ENCODE measurements around the gene ITPR1. TPM values are rescaled to one million over a fixed set of nuclear protein-coding genes. Genes with fewer than 3 reads are reported as not detected.

The ITPR1 gene
- total and polyA plus RNA-seq, 3 experiments from 2014 or later = 14.9 to 85.8 (median 82.6) TPM

GRCh38 chr3:4711680-4711992 is 218.5 kb downstream of the ITPR1 start:
- Mint-ChIP-seq H3K27me3 (no peaks in the 10 kb centered on the region), H3K27ac (peak overlapping the region in 3 of 8 donors; percentile 0 to 19 (median 1)), H3K36me3 (peaks cover 3 to 78% (median 17%) of the 10 kb centered on the region in 3 donors), H3K4me1 (no peaks in the 10 kb centered on the region), H3K4me3 (no peak overlapping the region), H3K9me3 (no peaks in the 10 kb centered on the region)
- DNase-seq = no peak
- no peak overlapping the region for H3K4me3 ChIP-seq (ENCODE audit: low read length)
- ChIA-PET POLR2A (interaction anchor here (0.6 to 0.7 kb wide), 2 partner anchors 312 to 349 kb away, joined by 3 to 4 read pairs; no protein-coding TSS in a partner anchor), CTCF (interaction anchor here (0.6 to 4.5 kb wide), 52 partner anchors 9 to 413 kb away, joined by 3 to 103 read pairs (median 4); partner anchors contain the start of genes ARL8B and BHLHE40)
- peaks cover 16% of the 10 kb centered on the region for H3K36me3 ChIP-seq (ENCODE audit: insufficient read depth, low read length)
- no peak overlapping the region for H3K27ac ChIP-seq (ENCODE audit: low read depth, low read length)
- no peaks in the 10 kb centered on the region for H3K9me3 ChIP-seq (ENCODE audit: low read length)
- H3K27me3 ChIP-seq (ENCODE audit: insufficient read depth, low read length, poor library complexity, severe bottlenecking) = no peaks in the 10 kb centered on the region
- no peaks in the 10 kb centered on the region for H3K4me1 ChIP-seq (ENCODE audit: insufficient read depth, low read length)

DNA sequence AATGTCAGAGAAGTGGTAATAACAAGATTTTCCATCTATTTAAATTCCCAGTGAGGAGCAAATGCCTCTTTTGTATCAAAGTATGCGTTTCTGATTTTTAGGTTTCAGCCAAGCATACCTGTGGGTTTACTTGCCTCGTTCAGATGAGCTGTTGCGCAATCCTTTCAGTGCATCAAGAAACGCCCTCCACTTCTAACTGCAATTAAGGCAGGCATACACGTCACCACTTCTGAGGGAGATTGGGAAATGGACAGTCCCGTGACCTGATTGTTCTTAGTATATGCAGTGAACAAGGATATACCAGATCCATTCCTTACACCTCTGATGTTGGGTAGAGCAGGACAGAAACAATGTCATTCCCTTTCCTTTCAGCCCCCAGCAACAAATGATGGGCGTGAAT is 219.0 kb downstream of the ITPR1 start:
- POLR2A ChIA-PET = no interaction called here
- Mint-ChIP-seq H3K4me1 (no peaks in the 10 kb centered on the region), H3K27me3 (no peaks in the 10 kb centered on the region), H3K27ac (no peak overlapping the region), H3K36me3 (peaks cover 3 to 78% (median 16%) of the 10 kb centered on the region in 3 donors), H3K4me3 (no peak overlapping the region), H3K9me3 (no peaks in the 10 kb centered on the region)
- Histone ChIP-seq H3K9me3 (ENCODE audit: low read length) (no peaks in the 10 kb centered on the region), H3K4me3 (ENCODE audit: low read length) (no peak overlapping the region), H3K4me1 (ENCODE audit: insufficient read depth, low read length) (no peaks in the 10 kb centered on the region), H3K36me3 (ENCODE audit: insufficient read depth, low read length) (peaks cover 16% of the 10 kb centered on the region), H3K27ac (ENCODE audit: low read depth, low read length) (no peak overlapping the region), H3K27me3 (ENCODE audit: insufficient read depth, low read length, poor library complexity, severe bottlenecking) (no peaks in the 10 kb centered on the region)
- no peak for DNase-seq
- CTCF ChIA-PET = interaction anchor here (0.6 to 4.5 kb wide), 52 partner anchors 8 to 413 kb away, joined by 3 to 103 read pairs (median 4); partner anchors contain the start of genes ARL8B and BHLHE40

- Histone ChIP-seq H3K36me3 (ENCODE audit: insufficient read depth, low read length) (peaks cover 16% of the 10 kb centered on the region), H3K27me3 (ENCODE audit: insufficient read depth, low read length, poor library complexity, severe bottlenecking) (no peaks in the 10 kb centered on the region), H3K4me3 (ENCODE audit: low read length) (no peak overlapping the region), H3K27ac (ENCODE audit: low read depth, low read length) (no peak overlapping the region), H3K9me3 (ENCODE audit: low read length) (no peaks in the 10 kb centered on the region), H3K4me1 (ENCODE audit: insufficient read depth, low read length) (no peaks in the 10 kb centered on the region)
- POLR2A ChIA-PET = no interaction called here
- Mint-ChIP-seq H3K4me3 (no peak overlapping the region), H3K27me3 (no peaks in the 10 kb centered on the region), H3K36me3 (peaks cover 3 to 81% (median 19%) of the 10 kb centered on the region in 3 donors), H3K4me1 (no peaks in the 10 kb centered on the region), H3K9me3 (no peaks in the 10 kb centered on the region), H3K27ac (peak overlapping the region in 1 of 8 donors; percentile 70)
- CTCF ChIA-PET = interaction anchor here (1.0 to 2.4 kb wide), 4 partner anchors 13 to 343 kb away, joined by 3 to 9 read pairs (median 4); partner anchors contain the start of gene BHLHE40
- DNase-seq = no peak
Measured at GRCh38 chr3:4714045-4714444, 220.9 kb downstream of the ITPR1 start.

GRCh38 chr3:4716266-4716665 is 223.1 kb downstream of the ITPR1 start:
- ChIA-PET POLR2A (no interaction called here), CTCF (interaction anchor here (1.5 to 2.0 kb wide), 3 partner anchors 259 to 311 kb away, joined by 4 to 10 read pairs (median 4); no protein-coding TSS in a partner anchor)
- Mint-ChIP-seq H3K27ac (no peak overlapping the region), H3K9me3 (no peaks in the 10 kb centered on the region), H3K36me3 (peaks cover 1 to 83% (median 17%) of the 10 kb centered on the region in 3 donors), H3K4me3 (no peak overlapping the region), H3K4me1 (peaks cover 0 to 15% (median 2%) of the 10 kb centered on the region in 3 donors), H3K27me3 (no peaks in the 10 kb centered on the region)
- Histone ChIP-seq H3K27ac (ENCODE audit: low read depth, low read length) (no peak overlapping the region), H3K9me3 (ENCODE audit: low read length) (no peaks in the 10 kb centered on the region), H3K4me1 (ENCODE audit: insufficient read depth, low read length) (no peaks in the 10 kb centered on the region), H3K4me3 (ENCODE audit: low read length) (no peak overlapping the region), H3K27me3 (ENCODE audit: insufficient read depth, low read length, poor library complexity, severe bottlenecking) (no peaks in the 10 kb centered on the region), H3K36me3 (ENCODE audit: insufficient read depth, low read length) (peaks cover 16% of the 10 kb centered on the region)
- DNase-seq = no peak

DNA sequence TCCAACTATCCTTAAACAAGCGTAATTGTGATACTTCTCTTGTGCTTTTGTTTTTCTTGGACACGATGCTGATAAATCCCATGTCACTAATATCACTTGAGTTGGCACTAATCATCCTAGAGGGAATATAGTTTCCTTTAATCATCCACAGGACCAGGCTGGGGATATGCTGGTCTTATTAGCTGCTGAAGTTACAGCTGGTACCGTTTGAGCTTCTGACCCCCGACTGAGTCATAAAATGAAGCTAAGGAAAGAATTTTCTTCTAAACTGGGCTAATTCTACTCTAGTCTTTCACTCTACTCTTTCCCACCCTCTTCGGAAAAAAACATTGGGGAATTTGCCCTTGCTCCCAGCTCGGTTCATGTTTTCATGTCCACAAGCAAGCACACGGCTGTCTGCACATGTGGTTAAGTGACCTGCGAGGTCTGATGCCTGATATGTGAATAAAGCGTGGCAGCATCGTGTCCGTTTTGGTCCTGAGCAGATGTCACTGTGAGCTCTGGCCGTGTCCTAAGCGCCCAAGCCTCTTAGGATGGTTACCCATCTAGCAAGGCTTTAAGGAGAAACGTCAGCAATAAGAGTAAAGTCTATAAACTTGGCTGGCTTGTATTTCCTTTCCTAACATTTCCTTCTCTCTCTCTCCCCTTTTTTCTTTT is 223.7 kb downstream of the ITPR1 start:
- no peak overlapping the region for H3K27ac ChIP-seq (ENCODE audit: low read depth, low read length)
- H3K27me3 ChIP-seq (ENCODE audit: insufficient read depth, low read length, poor library complexity, severe bottlenecking) = no peaks in the 10 kb centered on the region
- H3K4me3 Mint-ChIP-seq = no peak overlapping the region
- peaks cover 14% of the 10 kb centered on the region for H3K36me3 ChIP-seq (ENCODE audit: insufficient read depth, low read length)
- no peaks in the 10 kb centered on the region for H3K27me3 Mint-ChIP-seq
- H3K27ac Mint-ChIP-seq = peak overlapping the region in 1 of 8 donors; percentile 63
- POLR2A ChIA-PET = no interaction called here
- H3K4me3 ChIP-seq (ENCODE audit: low read length) = no peak overlapping the region
- peaks cover 0 to 21% (median 2%) of the 10 kb centered on the region in 3 donors for H3K4me1 Mint-ChIP-seq
- H3K9me3 Mint-ChIP-seq = no peaks in the 10 kb centered on the region
- H3K36me3 Mint-ChIP-seq = peaks cover 0 to 83% (median 17%) of the 10 kb centered on the region in 3 donors
- CTCF ChIA-PET = interaction anchor here (1.5 to 2.0 kb wide), 3 partner anchors 259 to 310 kb away, joined by 4 to 10 read pairs (median 4); no protein-coding TSS in a partner anchor
- DNase-seq = no peak
- no peaks in the 10 kb centered on the region for H3K4me1 ChIP-seq (ENCODE audit: insufficient read depth, low read length)
- H3K9me3 ChIP-seq (ENCODE audit: low read length) = no peaks in the 10 kb centered on the region

- Mint-ChIP-seq H3K36me3 (peaks cover 0 to 78% (median 17%) of the 10 kb centered on the region in 3 donors), H3K4me3 (no peak overlapping the region), H3K9me3 (no peaks in the 10 kb centered on the region), H3K4me1 (peaks cover 0 to 26% (median 2%) of the 10 kb centered on the region in 3 donors), H3K27me3 (no peaks in the 10 kb centered on the region), H3K27ac (peak overlapping the region in 1 of 8 donors; percentile 63)
- Histone ChIP-seq H3K4me3 (ENCODE audit: low read length) (no peak overlapping the region), H3K36me3 (ENCODE audit: insufficient read depth, low read length) (peaks cover 9% of the 10 kb centered on the region), H3K27ac (ENCODE audit: low read depth, low read length) (no peak overlapping the region), H3K9me3 (ENCODE audit: low read length) (no peaks in the 10 kb centered on the region), H3K27me3 (ENCODE audit: insufficient read depth, low read length, poor library complexity, severe bottlenecking) (no peaks in the 10 kb centered on the region), H3K4me1 (ENCODE audit: insufficient read depth, low read length) (no peaks in the 10 kb centered on the region)
- POLR2A ChIA-PET = no interaction called here
- CTCF ChIA-PET = interaction anchor here (1.8 to 2.0 kb wide), 2 partner anchors 258 to 310 kb away, joined by 4 to 10 read pairs; no protein-coding TSS in a partner anchor
- no peak for DNase-seq
Measured at GRCh38 chr3:4717363-4717740, 224.2 kb downstream of the ITPR1 start.

DNA sequence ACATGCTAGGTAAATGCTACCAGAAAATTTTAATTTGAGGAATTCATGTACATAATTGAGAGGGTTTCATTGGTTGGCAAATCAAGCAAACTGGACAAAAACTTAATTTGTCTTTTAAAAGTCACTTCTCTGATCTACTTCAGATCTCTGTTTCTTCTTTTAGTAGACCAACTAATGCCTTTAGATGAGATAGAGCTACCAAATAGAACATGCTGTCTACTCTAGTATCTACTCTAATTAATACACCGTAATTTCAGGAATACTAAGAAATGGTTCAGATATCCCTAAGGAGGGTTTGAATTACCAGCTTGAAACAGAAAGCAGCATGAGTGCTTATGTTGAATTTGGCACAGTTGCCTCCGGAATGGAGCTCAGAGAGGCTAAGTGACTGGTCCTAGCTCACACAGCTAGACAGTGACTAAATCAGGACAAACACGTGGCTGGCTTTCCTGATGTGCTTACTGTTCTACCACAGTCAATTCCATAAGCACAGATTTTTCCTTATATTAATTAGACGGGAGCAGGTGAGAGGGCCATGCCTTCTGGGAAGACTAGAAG is 225.1 kb downstream of the ITPR1 start:
- Histone ChIP-seq H3K4me1 (ENCODE audit: insufficient read depth, low read length) (no peaks in the 10 kb centered on the region), H3K27me3 (ENCODE audit: insufficient read depth, low read length, poor library complexity, severe bottlenecking) (no peaks in the 10 kb centered on the region), H3K36me3 (ENCODE audit: insufficient read depth, low read length) (peaks cover 4% of the 10 kb centered on the region), H3K4me3 (ENCODE audit: low read length) (no peak overlapping the region), H3K9me3 (ENCODE audit: low read length) (no peaks in the 10 kb centered on the region), H3K27ac (ENCODE audit: low read depth, low read length) (no peak overlapping the region)
- H3K27ac Mint-ChIP-seq = no peak overlapping the region
- H3K27me3 Mint-ChIP-seq = no peaks in the 10 kb centered on the region
- no peaks in the 10 kb centered on the region for H3K9me3 Mint-ChIP-seq
- no peak overlapping the region for H3K4me3 Mint-ChIP-seq
- ChIA-PET POLR2A (no interaction called here), CTCF (no interaction called here)
- peaks cover 0 to 73% (median 17%) of the 10 kb centered on the region in 3 donors for H3K36me3 Mint-ChIP-seq
- no peak for DNase-seq
- H3K4me1 Mint-ChIP-seq = peaks cover 0 to 26% (median 2%) of the 10 kb centered on the region in 3 donors

GRCh38 chr3:4719046-4719501 is 225.9 kb downstream of the ITPR1 start:
- no peak for DNase-seq
- Mint-ChIP-seq H3K27me3 (no peaks in the 10 kb centered on the region), H3K4me1 (peaks cover 0 to 26% (median 2%) of the 10 kb centered on the region in 3 donors), H3K27ac (no peak overlapping the region), H3K9me3 (no peaks in the 10 kb centered on the region), H3K4me3 (no peak overlapping the region), H3K36me3 (peaks cover 0 to 70% (median 17%) of the 10 kb centered on the region in 3 donors)
- ChIA-PET CTCF (interaction anchor here (0.6 kb wide), 1 partner anchor 32 kb away, joined by 3 read pairs; no protein-coding TSS in a partner anchor), POLR2A (no interaction called here)
- peaks cover under 1% of the 10 kb centered on the region for H3K36me3 ChIP-seq (ENCODE audit: insufficient read depth, low read length)
- no peaks in the 10 kb centered on the region for H3K4me1 ChIP-seq (ENCODE audit: insufficient read depth, low read length)
- H3K27ac ChIP-seq (ENCODE audit: low read depth, low read length) = no peak overlapping the region
- H3K4me3 ChIP-seq (ENCODE audit: low read length) = no peak overlapping the region
- H3K27me3 ChIP-seq (ENCODE audit: insufficient read depth, low read length, poor library complexity, severe bottlenecking) = no peaks in the 10 kb centered on the region
- no peaks in the 10 kb centered on the region for H3K9me3 ChIP-seq (ENCODE audit: low read length)

Measured in CD8-positive, alpha-beta memory T cell (primary cell).